GM19455 (cell line): ENCODE results near the gene BRSK2.
"Not testable (repeated sequence)": the region's sequence is repeated elsewhere in the genome, so short reads cannot be mapped to it uniquely, and the experiment has no call there.

Source experiments
- ATAC-seq: cut with Tn5 transposase; IDR thresholded peaks from one replicate; pipeline ENCODE4 v1.9.1; 2021; ENCODE audit not compliant: unreplicated experiment

Gene BRSK2

GRCh38 chr11:1353383-1354124, 36.2 kb upstream of the BRSK2 start:
- ATAC-seq: no peak

DNA sequence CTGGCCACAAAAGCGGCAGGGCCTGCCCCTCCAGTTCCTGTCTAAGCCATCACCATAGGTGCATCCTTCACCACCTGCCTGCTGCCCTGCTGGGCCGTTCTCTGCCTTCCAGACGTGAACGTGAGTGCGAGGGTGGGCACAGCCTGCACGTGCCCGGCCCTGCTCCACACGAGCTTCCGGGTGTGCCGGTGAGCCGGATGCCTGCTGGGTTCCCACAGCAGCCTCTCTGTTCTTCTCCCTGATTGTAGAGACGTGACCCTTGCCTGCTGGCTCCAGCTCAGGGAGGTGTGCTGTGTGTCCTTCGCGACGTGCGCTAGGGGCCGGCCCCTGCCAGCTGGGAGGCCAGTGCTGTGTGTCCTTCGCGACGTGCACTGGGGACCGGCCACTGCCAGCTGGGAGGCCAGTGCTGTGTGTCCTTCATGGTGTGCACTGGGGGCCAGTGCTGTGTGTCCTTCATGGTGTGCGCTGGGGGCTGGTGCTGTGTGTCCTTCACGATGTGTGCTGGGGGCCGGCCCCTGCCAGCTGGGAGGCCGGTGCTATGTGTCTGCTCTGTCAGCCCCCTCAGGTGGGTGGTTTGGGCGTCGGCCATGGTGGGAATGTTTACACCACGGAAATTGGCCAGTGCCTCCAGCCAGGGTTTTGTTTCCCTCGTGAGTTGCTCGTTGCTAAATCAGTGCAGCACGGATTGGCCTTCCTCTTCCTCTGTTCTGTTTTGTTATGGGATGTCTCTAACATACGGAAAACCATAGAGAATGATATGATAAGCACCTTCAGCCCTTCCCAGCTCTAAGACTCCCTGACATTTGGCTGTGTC, 35.4 kb upstream of the BRSK2 start:
- ATAC-seq: no peak

GRCh38 chr11:1356007-1356435, 33.7 kb upstream of the BRSK2 start:
- ATAC-seq: no peak

GRCh38 chr11:1356478-1356960, 33.2 kb upstream of the BRSK2 start:
- no peak for ATAC-seq

- no peak for ATAC-seq
Observed at GRCh38 chr11:1358286-1358685, 31.4 kb upstream of the BRSK2 start.

DNA sequence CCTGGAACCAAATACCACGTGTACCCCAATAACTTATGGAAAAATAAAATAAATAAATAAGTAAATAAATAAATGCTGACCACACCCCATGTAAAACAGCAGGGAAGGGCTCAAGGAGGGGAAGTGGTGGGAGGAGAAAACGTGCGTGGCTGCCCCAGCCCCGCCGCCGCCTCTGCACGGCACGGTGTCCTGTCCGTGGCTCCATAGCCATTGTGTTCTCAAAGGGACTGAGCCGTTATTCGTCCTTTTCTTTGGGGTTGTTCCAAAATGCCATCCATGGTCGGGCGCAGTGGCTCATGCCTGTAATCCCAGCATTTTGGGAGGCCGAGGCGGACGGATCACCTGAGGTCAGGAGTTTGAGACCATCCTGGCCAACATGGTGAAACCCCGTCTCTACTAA, 30.8 kb upstream of the BRSK2 start:
- not testable (repeated sequence) for ATAC-seq

DNA sequence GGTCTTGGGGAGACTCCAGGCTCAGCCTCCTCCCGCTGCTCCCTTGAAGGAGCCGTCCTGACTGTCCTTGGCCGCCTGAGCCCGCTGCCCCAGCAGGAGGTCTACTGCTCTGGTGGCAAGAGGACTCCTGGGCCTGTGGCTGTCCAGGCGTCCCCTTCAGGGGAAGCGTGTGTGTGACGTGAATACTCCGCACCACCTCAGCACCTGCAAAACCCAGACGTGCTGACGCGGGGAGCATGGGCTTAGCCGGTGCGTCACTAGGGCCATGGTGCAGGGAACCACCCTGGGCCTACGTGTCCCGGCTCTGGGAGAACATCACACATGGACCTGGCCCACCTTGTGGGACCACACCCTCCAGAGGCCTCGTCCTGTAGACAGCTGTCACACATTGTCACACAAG, 30.2 kb upstream of the BRSK2 start:
- ATAC-seq: no peak

DNA sequence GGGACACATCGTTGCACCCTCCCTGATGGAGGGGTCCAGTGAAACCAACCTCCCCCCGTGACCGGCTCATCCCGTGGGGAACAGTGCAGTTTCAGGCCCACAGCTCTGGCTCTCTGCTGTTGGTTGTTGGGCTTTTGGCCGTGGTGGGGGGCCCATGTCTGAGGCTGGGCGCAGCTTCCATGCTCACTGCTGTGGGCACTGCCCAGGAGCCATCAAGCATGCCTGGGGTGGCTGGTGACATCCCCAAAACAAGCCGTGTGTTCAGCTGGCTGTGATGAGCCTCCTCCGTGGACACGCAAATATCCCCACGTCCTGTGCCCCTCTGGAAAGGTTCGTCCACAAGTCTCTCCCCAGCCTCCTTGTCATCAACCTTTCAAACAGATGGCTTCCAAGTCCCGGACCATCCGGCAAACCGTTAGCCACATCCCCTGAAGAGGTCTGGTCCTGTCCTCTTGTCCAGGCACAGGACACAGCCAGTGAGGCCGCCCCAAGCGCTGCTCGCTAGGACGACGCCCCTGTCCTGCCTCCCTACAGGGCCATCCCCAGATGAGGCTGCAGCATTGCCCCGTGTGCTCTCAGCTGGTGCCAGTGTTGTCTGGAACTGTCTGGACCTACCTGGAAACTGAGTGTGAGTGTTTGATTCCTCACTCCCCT, 29.4 kb upstream of the BRSK2 start:
- no peak for ATAC-seq

GRCh38 chr11:1360835-1361357, 28.8 kb upstream of the BRSK2 start:
- ATAC-seq: no peak

DNA sequence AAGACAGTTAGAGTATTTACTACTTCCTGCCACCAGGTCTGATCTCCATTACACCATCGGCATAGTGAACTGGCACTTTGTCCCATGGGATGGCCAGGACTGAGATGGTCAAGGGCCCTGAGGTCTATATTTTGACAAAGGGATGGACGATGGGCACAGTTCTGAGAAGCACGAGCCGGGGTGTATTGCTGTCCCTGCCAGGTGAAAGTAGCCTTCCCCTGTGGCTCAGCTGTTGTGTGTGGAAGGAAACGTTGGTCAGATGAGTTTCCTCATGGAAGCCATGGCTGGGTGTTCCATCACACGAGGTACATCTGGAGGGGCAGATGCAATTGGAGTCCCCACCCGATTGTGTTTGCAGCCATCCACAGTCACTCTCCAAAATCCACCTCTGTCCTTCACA, 27.9 kb upstream of the BRSK2 start:
- ATAC-seq: no peak

DNA sequence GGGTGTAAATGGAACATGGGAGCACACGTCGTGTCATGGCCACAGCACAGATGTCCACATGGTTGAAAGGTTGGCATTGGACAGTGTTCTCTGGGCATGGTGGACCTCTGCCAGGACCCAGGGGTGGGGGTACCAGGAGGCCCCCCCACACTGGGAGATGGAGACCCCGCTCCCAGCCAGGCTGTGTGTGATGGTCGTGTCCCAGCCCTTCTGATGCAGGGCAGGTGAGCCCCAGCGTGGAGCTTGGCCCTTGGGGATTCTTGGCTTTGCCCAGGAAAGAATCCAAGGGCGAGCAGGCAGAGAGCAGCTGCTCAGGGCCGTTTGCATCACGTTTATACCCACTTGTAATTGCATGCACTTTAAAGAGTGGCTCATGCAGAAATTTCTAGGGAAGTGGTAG, 22.0 kb upstream of the BRSK2 start:
- no peak for ATAC-seq

DNA sequence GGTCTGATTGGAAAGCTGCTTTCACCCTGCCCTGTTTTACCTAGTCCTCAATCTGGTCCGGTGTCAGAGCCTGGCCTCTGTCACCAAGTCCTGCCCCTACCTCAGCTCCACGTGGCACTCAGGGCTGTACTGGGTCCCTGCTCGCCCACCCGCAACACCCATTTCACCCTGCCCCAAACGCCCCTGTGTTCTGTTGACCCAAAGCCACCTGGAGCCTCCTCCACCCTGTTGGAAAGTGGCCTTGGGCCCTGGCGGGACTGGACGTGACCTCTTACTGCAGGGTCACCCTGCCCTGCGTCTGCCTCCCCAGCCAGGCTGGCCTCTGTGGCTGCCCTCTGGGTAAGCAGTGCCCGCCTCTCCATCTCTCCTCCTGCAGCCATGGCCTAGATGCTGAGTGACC, 21.5 kb upstream of the BRSK2 start:
- no peak for ATAC-seq

DNA sequence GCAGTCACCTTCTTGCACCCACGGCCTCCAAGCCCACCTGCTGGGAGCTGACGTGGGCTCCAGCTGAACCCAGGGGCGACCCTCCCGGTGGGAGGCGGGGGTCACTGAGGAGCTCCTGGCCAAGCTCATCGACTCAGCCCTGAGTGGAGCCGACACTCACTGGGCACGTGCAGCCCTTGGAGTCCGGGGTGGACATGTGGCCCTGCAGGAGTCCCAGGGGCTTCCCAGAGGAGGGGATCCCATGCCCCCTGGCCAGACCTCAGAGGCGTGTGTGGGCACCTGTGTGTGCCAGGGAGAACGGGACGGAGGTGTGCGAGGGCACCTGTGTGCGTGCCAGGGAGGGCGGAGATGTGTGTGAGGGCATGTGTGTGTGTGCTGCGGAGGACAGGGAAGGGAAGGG, 20.8 kb upstream of the BRSK2 start:
- no peak for ATAC-seq

DNA sequence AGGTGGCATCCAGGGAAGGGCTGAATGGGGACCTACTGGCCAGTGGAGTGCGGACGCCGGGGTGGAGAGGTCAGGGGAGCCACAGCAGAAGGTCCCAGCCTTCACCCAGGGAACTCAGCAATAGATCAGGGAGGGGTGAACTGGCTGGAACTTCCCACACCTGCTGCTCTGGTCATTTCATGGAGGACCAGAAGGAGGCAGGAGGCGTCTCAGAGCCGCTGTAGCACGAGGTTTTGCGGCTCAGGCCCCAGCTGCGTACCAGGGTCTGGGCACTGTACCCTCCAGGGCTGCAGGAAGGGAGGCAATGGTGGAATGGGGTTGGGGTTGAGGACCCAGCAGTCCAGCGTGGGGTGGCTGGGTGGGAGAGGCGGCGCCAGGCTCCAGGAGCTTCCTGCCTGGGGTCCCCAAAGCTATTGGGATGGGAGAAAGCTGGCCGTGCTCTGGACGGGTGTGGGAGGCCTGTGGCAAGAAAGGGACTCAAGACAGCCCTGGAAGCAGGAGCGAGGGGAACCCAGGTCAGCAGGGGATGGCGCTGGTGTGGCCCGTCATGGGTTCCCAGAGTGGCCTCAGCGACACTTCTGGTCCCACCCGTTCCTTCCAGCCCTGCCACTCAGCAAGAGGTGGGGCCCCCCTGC, 20.2 kb upstream of the BRSK2 start:
- no peak for ATAC-seq

GRCh38 chr11:1370186-1371025, 19.3 kb upstream of the BRSK2 start:
- ATAC-seq: no peak

- no peak for ATAC-seq
Observed at GRCh38 chr11:1371026-1371325, 18.8 kb upstream of the BRSK2 start.

DNA sequence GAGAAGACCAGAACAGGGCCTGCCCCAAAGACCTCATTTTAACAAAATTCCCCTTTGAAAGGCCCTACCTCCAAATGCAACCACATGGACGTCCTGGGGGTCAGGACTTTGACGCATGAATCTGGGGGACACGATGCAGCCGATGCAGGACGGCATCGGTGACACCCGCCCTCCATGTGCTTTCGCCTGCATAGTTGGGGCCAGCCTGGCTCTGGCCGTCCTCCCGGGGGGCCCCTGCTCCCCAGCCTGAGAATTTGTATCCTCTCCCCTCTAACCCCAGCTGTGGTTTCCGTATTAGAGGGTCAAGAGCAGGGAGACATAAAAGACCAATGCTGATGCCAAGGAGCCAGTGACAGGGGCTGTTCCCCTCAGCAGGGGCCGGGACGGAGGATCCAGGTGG, 18.4 kb upstream of the BRSK2 start:
- ATAC-seq: no peak

GRCh38 chr11:1371836-1372465, 17.8 kb upstream of the BRSK2 start:
- ATAC-seq: no peak

- no peak for ATAC-seq
Observed at GRCh38 chr11:1372660-1373059, 17.1 kb upstream of the BRSK2 start.
